Stimulated activated CD4-positive, alpha-beta T cell treated with anti-CD3 and anti-CD28 coated beads, Interleukin-1b, Interleukin-23, amount 100 ng/mL, for 4 hours (primary cell): ENCODE data around the gene MPO.

Source experiments
- DNase-seq, 2 donors: peaks; one replicate each; pipeline ENCODE4 v3.0.0-alpha.2; 2020; ENCODE audit warnings: low read depth in 2 of 2

The MPO gene

GRCh38 chr17:58265902-58266875 is 14.5 kb downstream of the MPO start:
- DNase-seq: no peak

- DNase-seq: no peak
Measured at GRCh38 chr17:58265271-58265670, 15.5 kb downstream of the MPO start.

DNA sequence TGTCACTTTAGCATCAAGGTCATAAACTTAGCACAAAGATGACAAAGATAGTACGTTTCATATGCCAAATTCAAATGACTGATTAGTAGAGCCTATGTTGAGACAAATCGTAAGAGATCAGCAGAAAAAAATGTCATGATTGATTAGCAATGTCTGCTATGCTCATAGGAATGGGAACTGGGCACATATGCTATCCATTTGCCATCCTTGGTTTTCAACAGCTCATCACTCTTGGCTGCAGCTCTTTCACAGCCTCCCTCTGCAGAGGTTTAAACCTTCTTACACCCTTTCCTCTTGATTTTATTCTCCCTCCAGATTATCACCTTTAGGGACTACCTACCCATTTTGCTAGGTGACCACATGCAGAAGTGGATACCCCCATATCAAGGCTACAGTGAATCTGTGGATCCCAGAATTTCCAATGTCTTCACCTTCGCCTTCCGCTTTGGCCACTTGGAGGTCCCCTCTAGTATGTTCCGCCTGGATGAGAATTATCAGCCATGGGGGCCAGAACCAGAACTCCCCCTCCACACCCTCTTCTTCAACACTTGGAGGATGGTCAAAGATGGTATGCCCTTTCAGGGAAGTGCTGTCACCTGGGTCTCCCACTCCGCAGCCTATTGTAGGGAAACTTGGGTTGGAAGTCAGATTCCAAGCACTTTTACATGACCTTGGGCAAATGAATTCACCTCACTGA is 16.2 kb downstream of the MPO start:
- DNase-seq: no peak

DNA sequence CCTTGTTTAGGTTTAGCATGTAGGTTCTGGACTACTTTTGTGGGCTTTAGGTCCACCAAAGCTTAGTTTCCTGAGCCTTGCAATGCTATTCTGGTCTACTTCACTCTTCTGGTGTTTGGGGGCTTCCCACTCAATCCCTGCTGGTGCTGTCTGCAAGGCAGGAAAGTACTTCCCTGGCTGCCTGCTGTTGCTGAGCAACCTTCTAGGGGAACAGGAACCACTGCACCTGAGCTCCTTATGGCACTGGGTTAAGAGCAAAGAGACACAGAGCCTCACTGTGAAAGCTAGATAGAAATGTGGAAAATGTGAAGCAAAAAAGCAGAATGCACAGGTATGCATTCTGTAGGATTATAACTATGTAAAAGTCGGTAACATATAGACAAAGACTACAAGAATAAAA is 17.0 kb downstream of the MPO start:
- DNase-seq: no peak

- DNase-seq: no peak
Measured at GRCh38 chr17:58262149-58262548, 18.6 kb downstream of the MPO start.

GRCh38 chr17:58254803-58255202 is 25.9 kb downstream of the MPO start:
- DNase-seq: no peak

- no peak for DNase-seq
Measured at GRCh38 chr17:58253082-58253481, 27.7 kb downstream of the MPO start.

GRCh38 chr17:58252141-58252540 is 28.6 kb downstream of the MPO start:
- DNase-seq: no peak

- DNase-seq: no peak
Measured at GRCh38 chr17:58250344-58251011, 30.3 kb downstream of the MPO start.

GRCh38 chr17:58249270-58250133 is 31.2 kb downstream of the MPO start:
- peak; percentile 74 to 79 for DNase-seq

DNA sequence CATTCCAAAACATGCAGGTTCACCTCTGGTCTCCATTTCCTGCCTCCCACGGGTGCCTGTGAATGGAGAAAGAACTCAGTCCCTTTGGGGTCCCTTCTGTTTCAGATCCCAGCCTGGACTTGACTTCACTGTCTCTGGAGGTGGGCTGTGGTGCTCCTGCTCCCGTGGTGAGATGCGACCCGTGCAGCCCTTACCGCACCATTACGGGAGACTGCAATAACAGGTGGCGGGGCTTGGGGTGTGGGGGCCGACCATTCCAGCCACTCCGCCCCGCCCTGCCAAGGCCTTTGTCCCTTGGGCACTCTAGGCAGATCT is 31.8 kb downstream of the MPO start:
- DNase-seq: no peak

GRCh38 chr17:58247511-58248363 is 33.0 kb downstream of the MPO start:
- no peak for DNase-seq

GRCh38 chr17:58246781-58247180 is 34.0 kb downstream of the MPO start:
- DNase-seq: no peak

DNA sequence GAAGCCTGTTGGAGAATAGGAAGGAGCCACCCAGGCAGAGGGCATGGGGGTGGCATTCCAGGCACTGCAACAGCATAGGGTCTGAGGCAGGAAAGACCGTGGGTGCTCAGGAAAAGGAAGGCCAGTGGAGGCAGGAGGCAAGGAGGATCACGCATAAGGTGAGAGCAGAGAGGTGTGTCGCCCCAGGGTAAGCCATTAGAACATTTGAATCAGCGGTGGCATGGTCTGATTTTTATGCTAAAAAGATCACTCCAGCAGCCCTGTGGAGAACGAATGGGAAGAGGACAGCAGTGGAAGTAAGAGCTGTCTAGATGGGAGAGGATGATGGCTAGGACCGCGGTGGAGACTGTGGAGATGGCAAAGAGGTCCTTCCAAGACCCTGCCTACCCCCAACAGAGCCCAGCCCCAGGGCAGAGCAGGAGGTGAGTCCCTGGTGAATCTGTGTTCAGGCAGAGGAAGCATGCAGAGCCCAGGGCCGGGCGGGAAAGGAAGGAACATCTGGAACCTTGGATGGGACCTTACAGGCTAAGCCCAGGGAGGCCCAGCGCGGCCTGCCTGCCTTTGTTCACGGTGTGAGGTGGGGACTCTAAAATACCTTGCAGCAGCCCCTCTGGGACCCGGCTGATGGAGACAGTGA is 34.5 kb downstream of the MPO start:
- DNase-seq: no peak

DNA sequence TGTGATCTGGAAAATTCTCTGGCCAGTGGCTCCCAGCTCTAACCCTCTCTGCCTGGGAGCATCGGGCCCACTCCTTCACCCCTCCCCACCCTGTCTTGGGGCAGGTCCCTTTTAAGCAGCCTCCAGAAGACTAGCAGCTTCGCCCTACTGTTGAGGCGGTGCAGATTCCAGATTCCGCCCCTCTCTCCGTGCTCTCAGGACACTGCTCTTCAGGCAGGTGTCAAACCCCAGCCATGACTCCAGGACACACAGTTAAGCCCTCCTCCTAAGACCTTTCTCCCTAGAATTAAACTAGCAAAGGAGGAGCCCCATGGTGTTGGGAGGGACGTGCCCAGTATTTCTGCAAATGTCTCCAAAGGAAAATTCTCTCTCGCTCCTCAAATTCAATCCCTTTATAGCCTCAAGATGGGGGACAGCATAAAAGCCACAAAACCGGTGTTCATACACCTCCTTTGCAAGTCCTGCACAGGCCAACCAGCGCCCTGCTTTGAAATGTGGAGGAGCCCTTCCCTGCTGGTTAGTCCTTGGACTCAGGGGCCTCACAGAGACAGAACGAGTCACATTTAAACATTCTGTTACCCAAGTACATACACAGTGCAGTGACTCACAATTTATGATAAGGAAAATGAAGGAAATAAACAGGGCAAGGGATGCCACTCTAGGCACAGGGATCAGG is 35.2 kb downstream of the MPO start:
- no peak for DNase-seq

- DNase-seq: no peak
Measured at GRCh38 chr17:58244963-58245362, 35.8 kb downstream of the MPO start.

DNA sequence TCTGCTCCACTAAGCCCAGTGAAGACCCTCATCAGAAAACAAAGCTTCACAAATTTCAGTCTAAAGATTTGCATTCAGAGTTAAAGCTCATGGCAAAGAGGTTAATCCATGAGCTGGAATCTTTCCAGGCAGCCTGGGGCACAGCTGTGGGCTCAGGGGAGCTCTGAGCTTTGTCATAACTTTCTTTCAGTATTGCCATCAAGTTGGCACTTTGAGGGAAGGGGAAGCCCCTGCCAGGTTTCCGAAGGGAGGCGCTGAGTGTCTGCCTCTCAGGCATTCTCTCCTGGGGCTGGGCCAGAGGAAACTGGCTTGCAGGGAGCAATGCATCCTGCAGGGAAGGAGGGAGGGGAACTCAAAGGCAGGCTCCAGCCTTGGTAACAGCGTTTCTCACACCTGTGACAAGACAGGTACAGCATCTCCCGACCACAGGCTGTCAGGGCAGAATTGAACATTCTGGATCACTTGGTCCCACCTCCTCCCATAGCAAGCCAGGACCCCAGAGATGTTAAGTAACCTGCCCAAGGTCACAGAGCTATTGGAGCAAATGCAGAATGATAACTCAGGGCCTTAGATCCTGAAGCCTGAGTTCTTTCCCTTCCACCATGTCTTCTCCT is 38.5 kb downstream of the MPO start:
- DNase-seq: no peak

GRCh38 chr17:58239987-58240386 is 40.7 kb downstream of the MPO start:
- no peak for DNase-seq

- DNase-seq: no peak
Measured at GRCh38 chr17:58238147-58238634, 42.5 kb downstream of the MPO start, which contains the start of gene LPO. TSS of gene LPO (plus strand) at chr17:58238584. CDS start at chr17:58242980, 4,396 bp downstream.
